Measurements from ENCODE around the gene BNC2. TPM values are rescaled to one million over a fixed set of nuclear protein-coding genes. Genes with fewer than 3 reads are reported as not detected.

The BNC2 gene
- total RNA-seq, 1 donor from 2014 or later = 2.9 TPM

DNA sequence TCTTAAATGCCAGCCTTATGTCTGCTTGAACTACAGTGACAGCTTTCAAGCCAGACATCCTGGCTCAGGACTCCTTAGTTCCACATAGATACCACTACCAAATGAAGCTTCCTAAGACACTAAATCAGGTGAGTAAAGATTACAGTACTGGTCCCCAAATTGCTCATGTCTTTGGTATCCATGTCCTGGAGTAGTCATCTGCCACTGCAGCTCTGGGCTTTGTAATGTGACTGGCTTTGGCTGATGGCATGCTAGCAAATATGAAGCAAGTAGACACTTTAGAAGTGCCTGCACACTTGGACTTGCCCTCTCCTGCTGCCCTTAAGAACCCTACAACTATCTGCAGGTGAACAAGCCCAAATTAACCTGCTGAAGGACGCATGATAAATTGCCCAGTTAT lies 334.9 kb downstream of the BNC2 start:
- TF ChIP-seq, protein P1, sequence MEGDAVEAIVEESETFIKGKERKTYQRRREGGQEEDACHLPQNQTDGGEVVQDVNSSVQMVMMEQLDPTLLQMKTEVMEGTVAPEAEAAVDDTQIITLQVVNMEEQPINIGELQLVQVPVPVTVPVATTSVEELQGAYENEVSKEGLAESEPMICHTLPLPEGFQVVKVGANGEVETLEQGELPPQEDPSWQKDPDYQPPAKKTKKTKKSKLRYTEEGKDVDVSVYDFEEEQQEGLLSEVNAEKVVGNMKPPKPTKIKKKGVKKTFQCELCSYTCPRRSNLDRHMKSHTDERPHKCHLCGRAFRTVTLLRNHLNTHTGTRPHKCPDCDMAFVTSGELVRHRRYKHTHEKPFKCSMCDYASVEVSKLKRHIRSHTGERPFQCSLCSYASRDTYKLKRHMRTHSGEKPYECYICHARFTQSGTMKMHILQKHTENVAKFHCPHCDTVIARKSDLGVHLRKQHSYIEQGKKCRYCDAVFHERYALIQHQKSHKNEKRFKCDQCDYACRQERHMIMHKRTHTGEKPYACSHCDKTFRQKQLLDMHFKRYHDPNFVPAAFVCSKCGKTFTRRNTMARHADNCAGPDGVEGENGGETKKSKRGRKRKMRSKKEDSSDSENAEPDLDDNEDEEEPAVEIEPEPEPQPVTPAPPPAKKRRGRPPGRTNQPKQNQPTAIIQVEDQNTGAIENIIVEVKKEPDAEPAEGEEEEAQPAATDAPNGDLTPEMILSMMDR (conservative IDR thresholded peaks at IDR 0.05; ENCODE audit: low read depth, low read length) = no peak
- no peak for DNase-seq (ENCODE audit: low read depth)
- H3K4me3 ChIP-seq (ENCODE audit: low read depth, low read length) = no peak overlapping the region

GRCh38 chr9:16532681-16533450 lies 337.6 kb downstream of the BNC2 start:
- TF ChIP-seq, protein P1 (conservative IDR thresholded peaks at IDR 0.05; ENCODE audit: low read depth, low read length) = no peak
- no peak for DNase-seq (ENCODE audit: low read depth)
- H3K4me3 ChIP-seq (ENCODE audit: low read depth, low read length) = no peak overlapping the region

GRCh38 chr9:16532272-16532671 lies 338.2 kb downstream of the BNC2 start:
- DNase-seq (ENCODE audit: low read depth) = no peak
- TF ChIP-seq, protein P1 (conservative IDR thresholded peaks at IDR 0.05; ENCODE audit: low read depth, low read length) = no peak
- no peak overlapping the region for H3K4me3 ChIP-seq (ENCODE audit: low read depth, low read length)

DNA sequence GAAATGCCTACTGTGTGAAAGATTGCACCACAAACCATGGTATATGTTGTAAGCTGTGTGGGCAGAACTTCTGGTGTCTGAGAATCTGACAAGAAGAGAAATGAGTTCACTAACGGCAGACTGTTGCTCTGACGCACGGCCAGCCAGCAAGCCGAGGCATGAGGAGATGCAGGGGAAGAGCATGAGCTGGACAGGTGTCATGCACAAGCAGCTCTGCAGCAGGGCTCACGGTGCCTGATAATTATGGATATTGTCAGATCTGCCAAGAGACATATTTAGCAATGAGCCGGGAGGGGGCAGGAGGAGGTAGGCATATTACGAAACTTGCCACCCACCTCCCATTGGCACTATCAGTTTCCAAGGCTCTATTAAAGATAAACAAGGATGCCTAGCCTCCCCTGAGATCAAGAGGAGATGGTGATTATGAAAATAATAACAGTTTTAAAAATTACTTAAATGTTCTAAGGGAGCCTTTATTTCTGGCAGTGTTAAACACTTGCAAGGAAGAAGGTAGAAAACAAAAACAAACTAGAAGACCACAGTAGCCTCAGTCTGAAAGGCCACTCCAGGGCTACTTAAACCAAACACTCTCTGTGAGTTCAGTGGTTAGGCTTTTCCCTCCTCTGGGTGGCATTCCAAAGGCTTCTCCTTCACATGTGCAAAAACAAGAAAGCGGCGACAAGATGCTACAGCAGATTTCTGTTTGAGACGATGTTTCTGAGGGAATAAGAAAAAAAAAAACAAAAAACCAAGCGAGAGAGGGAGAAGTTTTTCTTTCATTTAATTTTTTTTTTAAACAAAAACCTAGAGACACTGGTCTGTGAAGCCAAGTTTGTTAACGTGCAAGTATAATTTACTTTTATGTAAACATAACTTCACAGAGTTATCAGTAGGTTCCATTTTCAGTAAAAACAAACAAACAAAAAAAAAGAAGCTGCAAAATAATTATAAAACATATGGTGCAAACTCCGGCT lies 339.5 kb downstream of the BNC2 start:
- H3K4me3 ChIP-seq (ENCODE audit: low read depth, low read length) = no peak overlapping the region
- DNase-seq (ENCODE audit: low read depth) = no peak
- TF ChIP-seq, protein P1 (conservative IDR thresholded peaks at IDR 0.05; ENCODE audit: low read depth, low read length) = no peak

GRCh38 chr9:16527573-16527972 lies 342.9 kb downstream of the BNC2 start:
- no peak for DNase-seq (ENCODE audit: low read depth)
- TF ChIP-seq, protein P1 (conservative IDR thresholded peaks at IDR 0.05; ENCODE audit: low read depth, low read length) = no peak
- H3K4me3 ChIP-seq (ENCODE audit: low read depth, low read length) = no peak overlapping the region

GRCh38 chr9:16526380-16526779 lies 344.1 kb downstream of the BNC2 start:
- TF ChIP-seq, protein P1 (conservative IDR thresholded peaks at IDR 0.05; ENCODE audit: low read depth, low read length) = no peak
- no peak for DNase-seq (ENCODE audit: low read depth)

More at GRCh38 chr9:16526380-16526779, 344.1 kb downstream of the BNC2 start:
- no peak overlapping the region for H3K4me3 ChIP-seq (ENCODE audit: low read depth, low read length)

All from epithelial cell of proximal tubule (primary cell).